Measurements from ENCODE around the gene CCDC88B. TPM values are rescaled to one million over a fixed set of nuclear protein-coding genes. Genes with fewer than 3 reads are reported as not detected.
A peak's percentile ranks its signal among the peaks of the same experiment; 100 is the strongest.

CCDC88B gene
- total and polyA plus RNA-seq, 9 of the 15 experiments (the other 6 are each of a cell fraction or from before 2014, with no cell fraction given), result 0.13 to 18.1 (median 7.9) TPM

- TF ChIP-seq PRPF4 (IDR thresholded peaks at IDR 0.05; ENCODE audit: insufficient read depth, low read depth, low read length, poor library complexity, severe bottlenecking), result no peak
- TF ChIP-seq ARNT (IDR thresholded peaks at IDR 0.05), result no peak
- no peak for TF ChIP-seq ZNF212 (CRISPR knock-in tag; IDR thresholded peaks at IDR 0.05)
- peak; percentile 84 to 94 (median 87) for TF ChIP-seq CTCF (IDR thresholded peaks at IDR 0.05 in 2 of 3, conservative IDR thresholded peaks at IDR 0.05 in 1 of 3; ENCODE audit: insufficient read depth in 2 of 3, low read depth in 1 of 3, low read length in 3 of 3)
- TF ChIP-seq CC2D1A (IDR thresholded peaks at IDR 0.05), result no peak; the same call in 1 of the 2 replicates
- TF ChIP-seq GTF2F1 (IDR thresholded peaks at IDR 0.05; ENCODE audit: low read depth, low read length), result 0 out of 2 replicates have a peak, but pooled peaks have one; percentile 22
- peak; percentile 96; the same call in 1 of the 2 replicates for TF ChIP-seq ZC3H4 (CRISPR knock-in tag; IDR thresholded peaks at IDR 0.05; ENCODE audit: borderline replicate concordance)
- TF ChIP-seq CEBPB (tag; IDR thresholded peaks at IDR 0.05), result no peak
- peak; percentile 51; the same call in 1 of the 2 replicates for TF ChIP-seq ZNF589 (CRISPR knock-in tag; IDR thresholded peaks at IDR 0.05; ENCODE audit: low read depth)
- TF ChIP-seq TCF7L2 (IDR thresholded peaks at IDR 0.05; ENCODE audit: low read depth, low read length), result no peak
- TF ChIP-seq SFPQ (IDR thresholded peaks at IDR 0.05; ENCODE audit: low read depth, low read length), result no peak
- 0 out of 2 replicates have a peak, but pooled peaks have one; percentile 49 for TF ChIP-seq ZNF143 (CRISPR knock-in tag; IDR thresholded peaks at IDR 0.05)
- TF ChIP-seq CREB5 (CRISPR knock-in tag; IDR thresholded peaks at IDR 0.05), result no peak
- no peak for TF ChIP-seq AFF4 (CRISPR knock-in tag; IDR thresholded peaks at IDR 0.05)
- 0 out of 2 replicates have a peak, but pooled peaks have one; percentile 63 for TF ChIP-seq SMAD4 (CRISPR knock-in tag; conservative IDR thresholded peaks at IDR 0.05)
- TF ChIP-seq THRA (IDR thresholded peaks at IDR 0.05), result no peak
Observed at GRCh38 chr11:64304316-64305072, 35.5 kb upstream of the CCDC88B start (continued).
